HG03097 (cell line): ENCODE results near the gene SLC15A4.

Experiments used
- ATAC-seq: cut with Tn5 transposase; IDR thresholded peaks from one replicate; pipeline ENCODE4 v1.9.1; 2021; ENCODE audit not compliant: unreplicated experiment, low FRiP score

SLC15A4 gene

DNA sequence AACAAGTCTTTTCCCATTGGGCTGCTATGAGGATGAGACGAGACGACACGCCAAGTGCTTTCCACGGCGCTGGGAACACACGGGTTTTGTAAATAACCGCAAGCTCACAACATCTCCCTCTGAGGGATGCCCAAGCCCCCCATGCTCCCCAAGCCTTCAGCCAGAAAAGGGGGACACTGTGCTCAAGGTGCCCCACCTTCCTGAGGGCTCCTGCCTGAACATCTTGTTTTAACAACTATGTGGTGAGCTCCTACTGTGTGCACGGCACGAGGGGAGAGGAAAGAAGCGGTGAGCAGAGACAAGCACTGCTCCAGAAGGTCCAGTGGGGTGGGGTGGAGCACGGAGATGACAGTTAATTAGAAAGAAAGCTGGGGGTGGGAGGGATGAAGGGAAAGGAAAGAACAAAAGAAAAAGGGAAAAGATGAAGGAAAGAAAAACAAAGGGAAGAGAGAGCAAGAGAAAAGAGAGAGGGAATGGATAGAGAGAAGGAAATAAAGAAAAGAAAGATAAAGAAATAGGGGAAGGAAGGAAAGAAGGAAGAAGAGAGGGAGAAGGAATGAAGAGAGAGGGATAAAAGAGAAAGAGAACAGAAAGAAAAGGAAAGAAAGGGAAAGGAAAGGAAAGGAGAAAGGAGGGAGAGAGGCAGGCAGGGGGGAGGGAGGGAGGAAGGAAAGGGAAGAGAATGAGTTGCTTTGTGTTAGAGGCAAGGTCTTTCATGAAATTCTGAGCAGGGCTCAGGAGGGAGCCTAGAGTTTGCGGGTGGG, 56.8 kb downstream of the SLC15A4 start:
- no peak for ATAC-seq

DNA sequence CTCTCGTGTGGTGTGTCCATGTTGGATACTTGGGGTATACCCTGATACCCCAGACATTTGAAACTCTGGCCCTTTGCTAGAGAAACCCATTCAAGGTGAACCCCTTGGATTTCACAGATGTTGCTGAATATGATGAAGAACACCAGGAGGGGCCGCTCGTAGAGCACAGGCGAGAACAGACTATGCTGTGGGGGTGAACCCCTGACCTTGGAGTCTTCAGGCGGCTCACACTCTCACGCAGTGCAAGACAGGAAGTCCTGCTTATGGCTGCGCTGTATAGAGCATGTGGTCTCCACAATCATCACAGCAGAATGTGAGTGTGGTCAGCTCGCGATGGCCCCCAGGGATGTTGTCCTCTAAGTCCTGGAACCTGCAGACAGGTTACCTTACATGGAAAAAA, 60.4 kb downstream of the SLC15A4 start:
- no peak for ATAC-seq

DNA sequence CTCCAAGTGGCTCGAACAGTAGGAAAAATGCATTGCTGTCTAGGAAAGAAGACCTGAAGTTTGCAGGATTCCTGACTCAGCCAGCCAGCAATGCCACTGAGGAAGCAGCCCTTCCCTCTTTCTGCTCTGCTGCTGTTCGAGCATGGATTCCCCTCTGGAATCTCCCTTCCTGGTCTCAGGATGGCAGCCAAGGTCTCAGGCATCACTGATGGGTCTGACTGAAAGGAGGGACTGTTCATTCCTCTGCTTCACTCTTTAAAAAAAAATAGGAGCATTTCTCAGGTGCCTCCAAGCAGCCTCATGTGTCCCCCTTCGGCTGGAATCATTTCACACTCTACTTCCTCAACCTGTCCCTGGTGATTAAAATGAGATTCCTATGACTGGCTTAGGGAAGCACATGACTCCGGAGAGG, 62.4 kb downstream of the SLC15A4 start:
- ATAC-seq = no peak

- no peak for ATAC-seq
These were observed 68.2 kb downstream of the SLC15A4 start for GRCh38 chr12:128755566-128755965.

DNA sequence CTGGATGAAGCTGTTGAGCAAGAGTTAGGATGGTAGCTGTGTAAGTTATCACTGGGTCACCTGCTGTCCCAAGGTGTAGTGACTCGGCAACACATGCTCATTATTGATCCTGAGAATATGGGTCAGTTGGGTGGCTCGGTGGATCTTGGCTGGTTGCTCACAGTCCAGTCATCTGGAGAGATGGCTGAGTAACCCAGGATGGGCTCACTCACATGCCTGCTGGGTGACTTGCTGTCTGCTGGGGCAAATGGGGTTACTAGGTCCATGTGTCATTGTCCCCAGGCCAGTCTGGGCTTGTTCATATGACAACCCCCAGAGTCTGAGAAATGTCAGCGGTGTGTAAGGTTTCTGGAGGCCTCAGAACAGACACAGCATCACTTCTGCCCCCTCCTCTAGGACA, 69.5 kb downstream of the SLC15A4 start:
- ATAC-seq = no peak

DNA sequence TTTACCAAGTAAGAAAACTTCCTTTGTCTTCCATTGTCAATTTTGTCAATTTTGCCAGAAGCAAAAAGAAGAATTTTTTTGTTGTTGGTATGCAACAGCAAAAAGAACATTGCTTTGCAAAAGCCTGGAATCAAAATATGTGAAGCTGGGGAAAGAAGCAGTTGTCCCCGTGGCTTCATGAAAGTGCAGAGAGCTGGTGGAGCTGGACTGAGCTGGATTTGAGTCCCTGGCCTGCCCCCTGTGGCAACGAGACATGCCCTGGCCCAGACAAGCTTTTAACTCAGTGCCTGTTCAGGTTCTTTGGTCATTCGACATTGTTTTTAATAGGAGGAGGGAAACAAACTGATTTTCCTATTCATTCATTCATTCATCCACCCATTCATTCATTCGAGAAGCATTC, 70.3 kb downstream of the SLC15A4 start:
- ATAC-seq = no peak

DNA sequence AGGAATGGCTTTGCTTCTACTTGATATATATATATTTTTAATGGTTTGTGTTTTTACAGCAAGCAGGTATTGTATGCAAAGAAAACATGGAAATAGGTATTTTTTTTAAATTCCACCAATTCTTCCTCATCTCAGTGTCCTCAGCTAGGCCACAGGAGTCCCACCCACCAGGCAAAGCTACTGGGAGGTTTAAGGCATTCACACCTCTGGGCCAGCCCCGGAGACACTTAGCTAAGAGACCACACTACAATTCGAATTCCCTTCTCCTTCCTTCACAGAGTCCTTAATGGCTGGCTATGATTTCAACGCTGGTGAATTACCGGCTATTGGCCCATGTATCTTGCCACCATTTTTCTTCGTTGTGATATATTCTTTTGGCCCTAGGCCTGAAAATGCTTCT, 71.4 kb downstream of the SLC15A4 start:
- no peak for ATAC-seq

GRCh38 chr12:128747441-128747840, 76.3 kb downstream of the SLC15A4 start:
- no peak for ATAC-seq

- no peak for ATAC-seq
These were observed 77.7 kb downstream of the SLC15A4 start for GRCh38 chr12:128745772-128746689.

GRCh38 chr12:128743916-128744315, 79.8 kb downstream of the SLC15A4 start:
- no peak for ATAC-seq
